GM18508 (cell line): ENCODE measurements around the gene APOC3.

ENCODE experiments used
- ATAC-seq: cut with Tn5 transposase; IDR thresholded peaks from one replicate; pipeline ENCODE4 v1.9.1; 2021; ENCODE audit warnings: moderate number of reproducible peaks; ENCODE audit not compliant: insufficient read depth, unreplicated experiment

Gene APOC3

GRCh38 chr11:116843661-116844060, 14.0 kb downstream of the APOC3 start:
- ATAC-seq = no peak

DNA sequence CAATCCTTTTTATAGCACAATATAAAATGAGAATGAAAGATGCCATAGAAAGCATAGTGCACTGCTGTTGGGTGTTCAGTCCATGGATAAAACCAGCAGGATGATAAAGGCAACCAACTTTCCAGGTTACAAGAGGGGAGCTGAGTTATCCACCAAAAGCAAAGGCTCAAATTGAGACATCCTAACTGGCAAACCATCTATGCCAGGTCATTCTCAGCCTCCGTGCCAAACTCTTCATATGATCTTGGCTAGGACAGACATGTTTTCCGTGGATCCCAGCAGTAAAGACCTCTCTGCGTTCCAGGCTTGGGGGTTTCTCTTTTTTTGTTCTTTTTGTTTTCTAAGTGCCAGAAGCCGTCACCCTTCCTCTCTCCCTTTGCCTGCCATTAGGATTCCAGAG, 15.0 kb downstream of the APOC3 start:
- ATAC-seq = no peak

DNA sequence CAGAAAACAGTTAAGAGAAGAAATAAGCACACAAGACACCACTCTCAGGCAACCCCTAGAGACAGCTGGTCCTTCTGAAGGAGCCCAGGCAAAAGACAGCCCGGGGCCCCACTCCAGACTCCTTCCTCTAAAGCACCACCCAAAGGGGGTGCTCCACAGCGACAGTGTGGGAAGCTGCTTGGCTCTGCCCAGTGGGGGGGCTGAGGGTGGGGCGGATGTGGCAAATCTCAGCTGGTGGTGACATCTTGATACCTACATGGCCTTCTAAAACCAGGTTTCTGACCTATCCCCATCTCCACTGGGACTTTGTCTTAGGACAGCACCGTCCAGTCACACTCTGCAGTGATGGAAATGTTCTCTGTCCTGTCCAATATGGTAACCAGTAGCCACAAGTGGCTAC, 17.9 kb downstream of the APOC3 start:
- no peak for ATAC-seq

DNA sequence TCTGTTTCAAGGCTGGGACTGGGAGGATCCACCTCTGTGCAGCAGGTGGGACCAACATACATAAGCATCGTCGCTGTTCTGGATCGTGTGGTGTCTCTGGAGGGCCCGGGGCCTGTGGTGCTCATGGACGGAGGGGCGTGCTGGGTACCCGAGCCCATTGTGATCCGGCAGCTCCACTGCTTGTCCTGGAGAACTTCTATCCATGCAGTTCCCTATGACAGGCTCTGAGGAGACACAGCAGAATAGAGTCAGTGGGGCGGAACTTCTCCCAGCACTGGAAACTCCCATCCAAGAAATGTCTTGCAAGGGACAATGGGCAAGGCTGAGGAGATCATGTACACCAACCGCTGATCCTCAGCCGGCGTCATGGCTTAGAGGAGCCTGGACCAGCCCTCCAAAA, 19.4 kb downstream of the APOC3 start:
- no peak for ATAC-seq

- ATAC-seq = no peak
Observed at GRCh38 chr11:116849486-116849885, 19.8 kb downstream of the APOC3 start.

GRCh38 chr11:116851626-116852025, 21.9 kb downstream of the APOC3 start:
- no peak for ATAC-seq

GRCh38 chr11:116852261-116853031, 22.7 kb downstream of the APOC3 start:
- ATAC-seq = no peak

GRCh38 chr11:116853461-116854073, 23.9 kb downstream of the APOC3 start:
- peak; percentile 77 for ATAC-seq

- no peak for ATAC-seq
Observed at GRCh38 chr11:116855413-116855812, 25.7 kb downstream of the APOC3 start.

- ATAC-seq = no peak
Observed at GRCh38 chr11:116856423-116856822, 26.7 kb downstream of the APOC3 start.

DNA sequence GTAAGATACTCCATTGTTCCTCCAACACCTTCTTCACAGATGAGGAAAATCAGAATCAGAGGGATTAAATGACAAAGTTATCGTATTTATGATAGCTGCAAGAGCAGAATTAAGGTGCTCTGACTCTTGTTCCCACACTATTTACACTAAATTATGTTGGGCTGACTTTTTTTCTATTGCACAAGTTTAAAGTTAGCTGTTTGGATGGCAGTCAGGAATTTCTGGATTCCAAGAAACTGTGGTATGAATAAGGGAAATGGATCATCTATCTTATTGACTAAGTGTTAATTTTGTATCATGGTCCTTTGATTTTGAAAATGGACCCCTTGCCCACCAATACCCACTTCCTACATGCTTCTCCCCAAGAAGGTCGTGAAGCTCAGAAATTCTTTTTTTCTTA, 27.6 kb downstream of the APOC3 start:
- no peak for ATAC-seq

- ATAC-seq = no peak
Observed at GRCh38 chr11:116857936-116858335, 28.2 kb downstream of the APOC3 start.

- ATAC-seq = no peak
Observed at GRCh38 chr11:116859175-116859574, 29.5 kb downstream of the APOC3 start.

GRCh38 chr11:116860303-116860702, 30.6 kb downstream of the APOC3 start:
- no peak for ATAC-seq

GRCh38 chr11:116861539-116861938, 31.8 kb downstream of the APOC3 start:
- no peak for ATAC-seq

GRCh38 chr11:116862185-116862584, 32.5 kb downstream of the APOC3 start:
- no peak for ATAC-seq

GRCh38 chr11:116862951-116863350, 33.2 kb downstream of the APOC3 start:
- no peak for ATAC-seq

GRCh38 chr11:116864531-116864930, 34.8 kb downstream of the APOC3 start:
- ATAC-seq = no peak

GRCh38 chr11:116865696-116866095, 36.0 kb downstream of the APOC3 start:
- ATAC-seq = no peak

GRCh38 chr11:116866804-116867455, 37.2 kb downstream of the APOC3 start:
- ATAC-seq = no peak

DNA sequence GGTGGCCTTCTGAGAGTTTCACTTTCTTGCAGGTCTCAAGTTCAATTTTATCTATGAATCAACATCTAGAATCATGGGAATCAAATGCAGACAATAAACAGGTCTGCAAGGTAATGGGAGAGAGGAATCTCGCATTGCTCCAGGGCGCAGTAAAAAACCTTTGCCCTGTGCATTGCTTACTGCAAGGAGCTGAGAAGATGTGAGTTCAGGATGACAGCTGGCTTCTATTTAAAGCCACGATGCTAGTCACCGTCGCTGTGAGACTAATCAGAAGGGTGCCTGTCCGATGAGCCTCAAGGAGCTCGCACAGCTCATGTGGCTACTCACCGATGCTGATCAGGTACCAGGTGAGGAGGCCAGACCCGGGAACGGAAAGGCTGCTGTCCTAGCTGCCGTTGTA, 37.9 kb downstream of the APOC3 start:
- ATAC-seq = no peak

DNA sequence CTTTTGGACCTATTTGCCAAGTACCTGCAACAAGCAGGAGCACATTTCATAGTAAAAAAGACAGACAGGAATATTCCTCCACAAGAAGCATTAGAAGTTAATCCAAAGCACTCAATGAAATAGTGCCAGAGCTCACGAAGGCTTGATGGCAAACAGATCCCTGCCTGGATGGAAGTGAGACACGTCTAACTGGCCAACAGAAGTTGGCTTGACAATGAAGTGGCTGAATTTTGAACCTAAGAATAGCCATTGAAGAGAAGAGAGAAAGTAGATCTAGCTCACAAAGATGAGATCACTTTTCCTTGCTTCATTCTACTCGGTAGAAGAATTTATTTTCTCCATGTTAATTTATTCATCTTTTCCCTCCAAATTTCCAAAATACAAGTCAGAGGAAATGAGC, 38.4 kb downstream of the APOC3 start:
- ATAC-seq = no peak
